Activated naive CD4-positive, alpha-beta T cell treated with anti-CD3 and anti-CD28 coated beads, Interleukin-2, amount 50 U/mL, for 24 hours (primary cell): ENCODE results near the gene OR8G5.

ENCODE experiments used
- H3K27ac Mint-ChIP-seq: one replicate; pipeline ENCODE4 v1.8.0; 2021; ENCODE audit warnings: mild to moderate bottlenecking, mixed read lengths
- H3K27me3 Mint-ChIP-seq: one replicate; pipeline ENCODE4 v1.8.0; 2021; ENCODE audit warnings: mixed read lengths
- H3K36me3 Mint-ChIP-seq: one replicate; pipeline ENCODE4 v1.8.0; 2021; ENCODE audit warnings: mixed read lengths
- H3K4me1 Mint-ChIP-seq: one replicate; pipeline ENCODE4 v1.8.0; 2021; ENCODE audit warnings: mixed read lengths
- H3K4me3 Mint-ChIP-seq: one replicate; pipeline ENCODE4 v1.8.0; 2021; ENCODE audit warnings: mild to moderate bottlenecking, mixed read lengths
- H3K9me3 Mint-ChIP-seq: one replicate; pipeline ENCODE4 v1.8.0; 2021; ENCODE audit warnings: mixed read lengths

OR8G5 gene

GRCh38 chr11:124313131-124313530 is 57.0 kb downstream of the OR8G5 start:
- Mint-ChIP-seq H3K9me3 (no peaks in the 10 kb centered on the region), H3K27ac (no peak overlapping the region), H3K4me1 (no peaks in the 10 kb centered on the region), H3K4me3 (no peak overlapping the region), H3K27me3 (peaks cover 5% of the 10 kb centered on the region), H3K36me3 (no peaks in the 10 kb centered on the region)

GRCh38 chr11:124313849-124314248 is 57.7 kb downstream of the OR8G5 start, which contains the start of gene OR8D1:
TSS of gene OR8D1 (minus strand) at chr11:124313949. CDS start at chr11:124310766, 3,183 bp downstream.
- H3K4me3 Mint-ChIP-seq: no peak within 1 kb of the TSS
- H3K27ac Mint-ChIP-seq: no peak within 1 kb of the TSS
- no peaks in the 10 kb centered on the region for H3K9me3 Mint-ChIP-seq
- peaks cover 3% of the 10 kb centered on the region for H3K27me3 Mint-ChIP-seq
- no peaks in the 10 kb centered on the region for H3K4me1 Mint-ChIP-seq
- no peaks in the 10 kb centered on the region for H3K36me3 Mint-ChIP-seq

- Mint-ChIP-seq H3K4me1 (no peaks in the 10 kb centered on the region), H3K9me3 (no peaks in the 10 kb centered on the region), H3K27me3 (peaks cover 2% of the 10 kb centered on the region), H3K36me3 (no peaks in the 10 kb centered on the region), H3K27ac (no peak overlapping the region), H3K4me3 (no peak overlapping the region)
These were observed 58.9 kb downstream of the OR8G5 start for GRCh38 chr11:124315052-124315451.
